GM19239 (cell line): ENCODE measurements around the gene USP9Y.

Experiments used
- DNase-seq: peaks from one replicate; pipeline ENCODE4 v3.0.0; 2011; ENCODE audit warnings: low spot score; ENCODE audit not compliant: insufficient read length
- FAIRE-seq: peaks from 2 replicates; lab custom pipeline; 2011; peaks lifted over from hg19 to GRCh38; lab: Jason Lieb, UNC

USP9Y gene

DNA sequence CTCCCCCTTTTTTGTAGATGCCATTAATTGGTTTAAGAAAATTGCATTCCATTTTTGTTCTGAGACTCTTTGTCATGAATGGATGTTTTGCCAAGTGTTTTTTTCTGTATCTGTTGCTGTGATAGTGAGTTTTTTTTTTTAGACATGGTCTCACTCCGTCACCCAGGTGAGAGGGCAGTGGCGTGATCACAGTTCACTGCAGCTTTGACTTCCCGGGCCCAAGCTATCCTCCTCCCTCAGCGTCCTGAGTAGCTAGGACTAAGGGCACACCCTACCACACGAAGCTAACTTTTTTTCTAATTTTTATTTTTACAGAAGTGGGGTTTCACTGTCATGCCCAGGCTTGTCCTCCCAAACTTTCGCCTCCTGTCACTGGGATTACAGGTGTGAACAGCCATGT, 51.8 kb downstream of the USP9Y start:
- no peak for DNase-seq
- no peak for FAIRE-seq

- FAIRE-seq (no peak), DNase-seq (no peak)
Measured at GRCh38 chrY:12756021-12756420, 55.0 kb downstream of the USP9Y start.

DNA sequence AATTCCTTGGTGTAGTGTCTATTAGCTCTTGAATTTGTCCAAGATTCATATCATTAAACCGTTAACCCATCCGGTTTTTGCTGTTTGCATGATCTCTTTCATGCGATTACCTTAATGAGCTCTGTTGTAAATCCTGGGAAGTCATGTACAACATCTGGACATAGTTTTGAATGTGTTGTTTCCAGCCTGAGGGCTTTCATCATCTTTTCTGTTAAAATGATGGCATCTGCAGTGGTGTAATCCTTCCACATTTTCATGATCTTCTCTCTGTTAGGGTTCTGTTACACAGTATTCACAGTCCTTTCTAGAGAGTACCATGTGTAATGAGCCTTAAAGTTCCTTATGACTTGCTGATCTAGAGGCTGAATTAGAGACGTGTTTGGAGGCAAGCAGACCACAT, 64.9 kb downstream of the USP9Y start:
- no peak for FAIRE-seq
- DNase-seq, result no peak

DNA sequence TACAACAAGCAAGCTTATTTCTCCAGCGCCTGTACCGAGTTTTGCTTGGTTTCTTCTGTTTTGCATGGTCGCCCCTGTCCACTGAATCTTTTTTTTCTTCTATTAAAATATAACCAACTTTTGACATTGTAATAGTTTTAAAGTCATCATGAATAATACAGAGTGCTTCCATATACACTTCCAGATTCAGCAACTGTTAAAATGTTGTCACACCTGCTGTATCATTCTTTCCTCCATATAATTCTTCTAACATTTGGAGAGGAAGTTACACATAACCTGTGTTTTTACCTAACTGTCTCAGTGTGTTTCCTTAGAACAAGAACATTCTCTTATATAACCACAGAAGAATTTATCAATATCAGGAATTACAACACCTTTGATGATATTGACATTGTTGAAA, 83.5 kb downstream of the USP9Y start:
- DNase-seq (no peak), FAIRE-seq (no peak)

DNA sequence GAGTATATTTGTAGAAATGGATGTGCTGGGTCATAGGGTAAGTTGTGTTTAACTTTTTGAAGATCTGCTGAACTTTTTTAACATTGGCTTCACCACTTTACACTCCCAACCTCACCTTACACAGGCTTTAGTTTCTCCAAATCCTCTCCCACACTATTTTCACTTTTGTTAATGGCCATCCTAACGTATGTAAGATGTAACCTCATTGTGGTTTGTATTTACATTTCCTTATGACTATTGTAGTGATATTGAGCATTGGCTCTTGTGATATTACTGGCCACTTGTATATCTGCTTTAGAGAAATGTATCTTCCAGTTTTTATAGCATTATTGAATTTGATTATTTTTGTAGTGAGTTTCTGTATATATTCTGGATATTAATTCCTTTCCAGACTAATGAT, 93.0 kb downstream of the USP9Y start:
- FAIRE-seq (no peak), DNase-seq (no peak)

GRCh38 chrY:12808046-12808445, 107.0 kb downstream of the USP9Y start:
- FAIRE-seq (no peak), DNase-seq (no peak)

DNA sequence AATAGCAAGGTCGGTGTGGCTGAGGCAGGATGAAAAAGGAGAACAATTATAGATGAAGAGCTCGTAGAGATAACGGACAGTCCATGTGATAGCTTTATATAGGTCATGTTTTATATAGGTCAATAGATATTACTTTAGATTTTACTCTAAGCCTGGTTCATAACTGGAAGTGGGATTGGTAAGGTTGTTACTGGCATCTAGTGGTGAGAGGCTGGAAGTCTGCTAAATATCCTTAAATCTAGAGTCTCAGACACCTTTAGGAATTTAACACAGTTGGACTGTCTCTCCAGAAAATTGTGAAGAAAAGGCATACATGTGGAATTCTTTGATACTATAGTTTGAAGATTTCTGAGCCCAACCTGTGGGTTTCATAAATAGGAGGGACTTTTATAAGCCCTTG, 108.0 kb downstream of the USP9Y start:
- no peak for FAIRE-seq

GRCh38 chrY:12823408-12823807, 122.4 kb downstream of the USP9Y start:
- DNase-seq (no peak), FAIRE-seq (no peak)

More for the DNA sequence above, 108.0 kb downstream of the USP9Y start:
- DNase-seq, result no peak

- DNase-seq (no peak), FAIRE-seq (no peak)
Measured at GRCh38 chrY:12826791-12827190, 125.8 kb downstream of the USP9Y start.

DNA sequence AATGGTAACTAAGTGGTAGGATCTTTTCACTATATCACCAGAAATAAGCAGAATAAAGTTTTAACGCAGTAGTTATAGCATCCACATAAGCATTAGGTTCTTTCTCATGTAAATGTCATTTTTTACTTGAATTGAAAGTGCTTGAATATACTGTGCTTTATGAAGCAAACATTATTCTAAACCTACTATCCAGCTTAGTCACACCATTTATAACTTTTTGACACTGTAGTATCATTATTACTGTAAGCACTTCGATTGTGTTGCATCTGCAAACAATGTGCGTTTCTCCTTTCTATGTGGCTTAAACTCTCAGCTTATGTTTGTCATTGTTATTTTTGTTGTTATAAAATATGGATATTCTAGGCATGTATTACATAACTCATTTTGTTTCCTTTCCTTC, 132.3 kb downstream of the USP9Y start:
- FAIRE-seq, result no peak

DNA sequence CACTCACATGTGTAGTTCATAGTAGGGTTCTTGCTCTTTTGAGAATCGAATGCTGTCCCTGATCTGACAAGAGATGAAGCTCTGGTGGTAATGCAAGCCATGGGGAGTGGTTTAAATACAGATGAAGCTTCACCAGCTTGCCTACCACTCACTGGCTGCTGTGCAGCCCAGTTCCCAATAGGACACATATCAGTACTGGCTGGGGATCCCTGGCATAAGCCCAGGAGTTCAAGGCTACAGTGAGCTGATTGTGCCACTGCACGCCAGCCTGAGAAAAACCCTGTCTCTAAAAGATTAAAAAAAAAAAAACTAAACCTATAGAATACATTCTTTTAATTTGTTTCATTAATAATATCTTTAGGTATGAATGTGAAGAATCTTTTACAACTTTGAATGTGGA, 136.5 kb downstream of the USP9Y start:
- FAIRE-seq, result no peak

More for the DNA sequence above, 132.3 kb downstream of the USP9Y start:
- DNase-seq, result no peak

GRCh38 chrY:12841368-12841767, 140.3 kb downstream of the USP9Y start:
- DNase-seq (no peak), FAIRE-seq (no peak)

More for the DNA sequence above, 136.5 kb downstream of the USP9Y start:
- DNase-seq, result no peak

GRCh38 chrY:12846793-12847192, 145.8 kb downstream of the USP9Y start:
- no peak for FAIRE-seq
- DNase-seq, result no peak

- DNase-seq (no peak), FAIRE-seq (no peak)
Measured at GRCh38 chrY:12855791-12856275, 154.8 kb downstream of the USP9Y start.

DNA sequence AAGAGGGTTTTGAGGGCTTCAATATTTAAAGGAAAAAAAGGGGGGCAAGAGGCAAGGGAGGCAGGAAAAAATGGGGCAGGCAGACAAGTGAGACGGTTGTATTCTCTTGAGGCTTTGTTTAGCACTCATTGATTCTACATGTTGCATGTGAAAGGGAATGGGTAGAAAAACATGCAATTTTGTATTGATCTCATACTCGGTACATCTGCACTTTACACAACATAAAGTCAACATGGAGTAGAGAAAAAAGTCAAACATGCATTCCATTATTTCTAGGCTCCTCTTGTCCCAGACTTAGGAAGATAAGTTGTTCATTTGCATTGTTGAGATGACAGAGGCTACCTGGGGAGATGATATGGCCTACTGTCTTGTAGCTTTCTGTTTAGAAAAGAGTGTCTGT, 166.9 kb downstream of the USP9Y start:
- DNase-seq, result no peak
- FAIRE-seq, result no peak

DNA sequence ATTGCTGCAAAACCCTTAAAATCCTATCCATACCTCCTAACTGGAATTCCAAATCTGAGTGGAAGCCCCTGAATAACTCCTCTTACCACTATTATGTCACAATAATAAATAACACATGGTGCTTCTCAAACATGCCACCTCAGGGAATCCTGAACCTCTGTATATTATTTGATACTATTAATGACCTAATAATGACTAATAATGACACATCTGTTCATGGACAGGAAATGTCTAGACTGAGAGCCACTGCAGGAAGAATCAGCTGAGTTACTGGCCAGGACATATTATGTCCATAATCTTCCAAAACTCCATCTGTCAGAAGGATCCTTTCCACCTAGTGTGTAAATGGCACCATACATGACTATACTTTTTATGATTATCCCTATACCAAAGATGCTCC, 195.9 kb downstream of the USP9Y start:
- no peak for DNase-seq
- FAIRE-seq, result no peak

DNA sequence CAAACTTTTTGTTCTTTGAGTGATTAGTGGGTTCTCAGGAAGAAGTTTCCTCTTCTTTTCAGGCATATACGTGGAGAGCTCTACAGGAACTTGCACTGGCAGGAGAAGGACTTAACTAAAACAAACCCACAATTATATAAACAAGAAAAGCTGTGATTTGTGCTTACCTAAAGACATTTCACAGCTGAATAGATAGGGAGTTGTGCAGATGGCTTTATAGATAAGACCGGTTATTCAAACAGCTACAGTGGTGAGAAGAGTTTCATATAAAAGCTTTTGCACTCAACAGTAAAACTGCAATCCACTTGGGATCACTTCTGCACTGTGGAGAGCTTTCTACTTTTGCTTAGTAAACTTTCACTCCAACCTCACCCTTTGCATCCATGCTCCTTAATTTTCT, 197.6 kb downstream of the USP9Y start:
- DNase-seq (no peak), FAIRE-seq (no peak)

- FAIRE-seq (peak; percentile 97), DNase-seq (peak; percentile 45)
Measured at GRCh38 chrY:12904618-12905516, 203.8 kb downstream of the USP9Y start, which contains the start of gene DDX3Y. Gene DDX3Y, plus strand, starts transcription at chrY:12904868. Its CDS starts 69 bp downstream, at chrY:12904937.

DNA sequence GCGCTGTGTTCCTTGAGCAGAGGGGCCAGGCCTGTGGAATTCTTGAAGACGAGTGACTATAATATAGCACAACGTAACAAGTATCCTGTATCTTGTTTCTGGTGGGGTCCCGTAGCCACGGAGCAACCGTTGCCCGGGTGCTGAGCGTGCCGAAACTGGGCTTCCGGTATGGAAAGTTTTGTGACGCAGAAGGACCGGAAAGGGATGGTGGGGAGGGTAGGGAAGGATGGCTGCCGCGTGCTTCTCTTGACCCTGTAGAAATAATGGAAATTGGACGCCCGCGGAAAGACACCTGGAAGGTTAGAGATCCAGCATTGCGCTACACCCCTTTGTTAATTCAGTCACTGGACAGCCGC, 204.5 kb downstream of the USP9Y start:
- DNase-seq (peak; percentile 16), FAIRE-seq (peak; percentile 75)

DNA sequence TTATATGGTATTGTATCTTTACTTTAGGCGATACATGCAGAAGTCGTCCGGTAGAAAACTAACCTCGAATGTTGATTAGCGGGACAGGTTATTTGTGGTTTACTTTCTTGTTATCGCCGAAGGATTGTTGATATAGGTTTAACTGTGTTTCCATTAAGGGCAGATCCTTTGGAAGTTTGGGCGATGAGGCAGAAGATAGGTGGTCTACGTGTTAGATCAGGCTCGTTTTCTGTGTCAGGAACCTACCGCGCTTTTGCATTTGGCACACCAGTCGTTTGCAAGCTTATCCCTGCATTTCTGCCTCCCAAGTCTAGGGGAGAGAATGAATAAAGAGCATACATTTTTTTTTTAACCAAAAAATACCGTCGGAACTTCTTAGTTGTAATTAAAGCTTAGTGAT, 204.9 kb downstream of the USP9Y start:
- DNase-seq (no peak), FAIRE-seq (no peak)
